ENCODE data around the gene PDE6D. TPM values are rescaled to one million over a fixed set of nuclear protein-coding genes. Genes with fewer than 3 reads are reported as not detected.

The PDE6D gene
- total RNA-seq, 1 experiment from 2014 or later: 43.8 TPM

- Histone ChIP-seq H3K9me2 (replicated peaks; ENCODE audit: low read length) (no peaks in the 10 kb centered on the region), H3K36me3 (ENCODE audit: low read depth, low read length) (peaks cover 16% of the 10 kb centered on the region), H3K27ac (ENCODE audit: low read length) (no peak overlapping the region), H3K4me1 (ENCODE audit: insufficient read depth, low read length) (peaks cover 26% of the 10 kb centered on the region), H3K4me2 (ENCODE audit: low read length) (peak overlapping the region; percentile 82), H4K20me1 (ENCODE audit: low read length) (peaks cover 11% of the 10 kb centered on the region; the same call in 1 of the 2 replicates), H3K9ac (ENCODE audit: low read length) (peak overlapping the region; percentile 82), H3K79me2 (ENCODE audit: low read length) (peaks cover 52% of the 10 kb centered on the region), H2AFZ (ENCODE audit: low read length) (peak overlapping the region; percentile 82), H3K27me3 (ENCODE audit: low read length) (no peaks in the 10 kb centered on the region), H3K9me3 (ENCODE audit: low read length) (no peaks in the 10 kb centered on the region), H3K4me3 (ENCODE audit: low read length) (peak overlapping the region; percentile 97), H3F3A (ENCODE audit: low read length, unreplicated experiment) (no peaks in the 10 kb centered on the region)
- no peak for ATAC-seq
- CTCF ChIA-PET: no interaction called here
- intact Hi-C loops (cut with micrococcal nuclease): no loop called here
- POLR2A ChIA-PET (ENCODE audit: unreplicated experiment): no interaction called here
- BruUV-seq (replicated peaks): no TSS peak
- no peak for DNase-seq
- TF ChIP-seq EZH2 (IDR thresholded peaks at IDR 0.05; ENCODE audit: low read length, unreplicated experiment) (no peak), EZH2phosphoT487 (IDR thresholded peaks at IDR 0.05; ENCODE audit: borderline replicate concordance, low read length) (no peak), CTCF (conservative IDR thresholded peaks at IDR 0.05; ENCODE audit: low read depth, low read length) (no peak)
Measured at GRCh38 chr2:231786917-231787292, 5.8 kb upstream of the PDE6D start.

- peak within 1 kb of the TSS; percentile 82 for H2AFZ ChIP-seq (ENCODE audit: low read length)
- peak; percentile 74 for DNase-seq
- ATAC-seq: peak; percentile 68
- peaks cover 11% of the 10 kb centered on the region; the same call in 1 of the 2 replicates for H4K20me1 ChIP-seq (ENCODE audit: low read length)
- H3F3A ChIP-seq (ENCODE audit: low read length, unreplicated experiment): no peaks in the 10 kb centered on the region
- no peaks in the 10 kb centered on the region for H3K9me2 ChIP-seq (replicated peaks; ENCODE audit: low read length)
- H3K36me3 ChIP-seq (ENCODE audit: low read depth, low read length): peaks cover 10% of the 10 kb centered on the region
- CTCF ChIA-PET: no interaction called here
- intact Hi-C loops (cut with micrococcal nuclease): no loop called here
- no peak within 1 kb of the TSS for H3K27ac ChIP-seq (ENCODE audit: low read length)
- H3K4me1 ChIP-seq (ENCODE audit: insufficient read depth, low read length): peaks cover 26% of the 10 kb centered on the region
- peaks cover 47% of the 10 kb centered on the region for H3K79me2 ChIP-seq (ENCODE audit: low read length)
- no peaks in the 10 kb centered on the region for H3K9me3 ChIP-seq (ENCODE audit: low read length)
- POLR2A ChIA-PET (ENCODE audit: unreplicated experiment): interaction anchor here (0.6 kb wide), 1 partner anchor 8 kb away, joined by 5 read pairs; no protein-coding TSS in a partner anchor
- H3K9ac ChIP-seq (ENCODE audit: low read length): peak within 1 kb of the TSS; percentile 82
- H3K4me2 ChIP-seq (ENCODE audit: low read length): peak within 1 kb of the TSS; percentile 82
- no peaks in the 10 kb centered on the region for H3K27me3 ChIP-seq (ENCODE audit: low read length)
- TF ChIP-seq EZH2 (IDR thresholded peaks at IDR 0.05; ENCODE audit: low read length, unreplicated experiment) (no peak), CTCF (conservative IDR thresholded peaks at IDR 0.05; ENCODE audit: low read depth, low read length) (peak; percentile 74)
- no TSS peak for BruUV-seq (replicated peaks)
- H3K4me3 ChIP-seq (ENCODE audit: low read length): peak within 1 kb of the TSS; percentile 97
Measured at GRCh38 chr2:231786177-231786916, 5.3 kb upstream of the PDE6D start, which contains the start of gene COPS7B. COPS7B (plus strand) TSS chr2:231786445; CDS start chr2:231788571, 2,126 bp downstream.

- TF ChIP-seq EZH2 (IDR thresholded peaks at IDR 0.05; ENCODE audit: low read length, unreplicated experiment): no peak
- no peak for TF ChIP-seq EZH2phosphoT487 (IDR thresholded peaks at IDR 0.05; ENCODE audit: borderline replicate concordance, low read length)
- TF ChIP-seq CTCF (conservative IDR thresholded peaks at IDR 0.05; ENCODE audit: low read depth, low read length): no peak
- no peak; the same call in 1 of the 2 replicates for ATAC-seq
- H3F3A ChIP-seq (ENCODE audit: low read length, unreplicated experiment): no peaks in the 10 kb centered on the region
Measured at GRCh38 chr2:231785822-231786176, 4.7 kb upstream of the PDE6D start.

More at GRCh38 chr2:231785822-231786176, 4.7 kb upstream of the PDE6D start:
- peaks cover 26% of the 10 kb centered on the region for H3K4me1 ChIP-seq (ENCODE audit: insufficient read depth, low read length)
- peak overlapping the region; percentile 97 for H3K4me3 ChIP-seq (ENCODE audit: low read length)
- H3K9ac ChIP-seq (ENCODE audit: low read length): peak overlapping the region; percentile 82
- DNase-seq: no peak
- H3K27ac ChIP-seq (ENCODE audit: low read length): no peak overlapping the region
- POLR2A ChIA-PET (ENCODE audit: unreplicated experiment): no interaction called here
- peaks cover 11% of the 10 kb centered on the region; the same call in 1 of the 2 replicates for H4K20me1 ChIP-seq (ENCODE audit: low read length)
- CTCF ChIA-PET: no interaction called here
- TSS peak; percentile 81 for BruUV-seq (replicated peaks)
- no peaks in the 10 kb centered on the region for H3K27me3 ChIP-seq (ENCODE audit: low read length)
- peaks cover 5% of the 10 kb centered on the region for H3K36me3 ChIP-seq (ENCODE audit: low read depth, low read length)
- H3K9me3 ChIP-seq (ENCODE audit: low read length): no peaks in the 10 kb centered on the region
- H3K79me2 ChIP-seq (ENCODE audit: low read length): peaks cover 41% of the 10 kb centered on the region
- H2AFZ ChIP-seq (ENCODE audit: low read length): peak overlapping the region; percentile 82
- intact Hi-C loops (cut with micrococcal nuclease): no loop called here
- no peaks in the 10 kb centered on the region for H3K9me2 ChIP-seq (replicated peaks; ENCODE audit: low read length)
- peak overlapping the region; percentile 82 for H3K4me2 ChIP-seq (ENCODE audit: low read length)

All from PC-3 (cell line).